Suprapubic skin (tissue), 4 donors: ENCODE results near the gene UHRF2.

ENCODE experiments used
- EP300 ChIP-seq: sonication (generic); formaldehyde crosslinking; IDR thresholded peaks from one replicate; pipeline ENCODE4 v1.6.1; 2017; ENCODE audit warnings: antibody characterized with exemption
- POLR2A ChIP-seq, 2 donors: fragments of 450-650 bp; IDR thresholded peaks; one replicate each; pipeline ENCODE4 v1.6.1; 2017; ENCODE audit warnings: antibody characterized with exemption in 2 of 2, mild to moderate bottlenecking in 2 of 2, moderate library complexity in 2 of 2
- POLR2AphosphoS5 ChIP-seq, 3 donors: sonication (generic); formaldehyde crosslinking; IDR thresholded peaks; one replicate each; pipeline ENCODE4 v1.6.1; 2017; ENCODE audit warnings: antibody characterized with exemption in 3 of 3
- TF ChIP-seq, protein P1 (sequence below), 2 donors: fragments of 200-600 bp in 1 of 2; fragments of 450-650 bp in 1 of 2; sonication (generic) in 1 of 2; IDR thresholded peaks; one replicate each; pipeline ENCODE4 v1.5.1; 2016 to 2019; ENCODE audit warnings: antibody characterized with exemption in 2 of 2, mild to moderate bottlenecking in 1 of 2, moderate library complexity in 1 of 2

DNA sequence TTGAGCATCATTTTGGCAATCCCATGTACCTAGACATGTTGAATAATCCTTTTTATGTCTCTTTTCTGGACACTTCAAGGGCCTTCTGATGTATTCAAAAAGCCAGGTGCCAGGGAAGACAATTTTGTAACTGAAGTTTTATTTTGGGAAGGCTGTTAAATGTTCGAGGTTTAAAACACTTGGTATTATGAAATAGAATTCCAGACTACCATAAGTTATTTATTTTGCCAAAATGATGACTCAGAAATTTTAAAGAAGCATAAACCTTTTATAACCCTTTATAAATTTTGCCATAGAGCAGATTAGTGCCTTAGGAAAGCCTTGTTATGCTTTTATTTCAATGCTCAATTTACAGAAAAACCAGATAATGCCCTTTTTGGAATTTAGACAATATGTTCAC is 30.3 kb upstream of the UHRF2 start:
- TF ChIP-seq, protein P1, sequence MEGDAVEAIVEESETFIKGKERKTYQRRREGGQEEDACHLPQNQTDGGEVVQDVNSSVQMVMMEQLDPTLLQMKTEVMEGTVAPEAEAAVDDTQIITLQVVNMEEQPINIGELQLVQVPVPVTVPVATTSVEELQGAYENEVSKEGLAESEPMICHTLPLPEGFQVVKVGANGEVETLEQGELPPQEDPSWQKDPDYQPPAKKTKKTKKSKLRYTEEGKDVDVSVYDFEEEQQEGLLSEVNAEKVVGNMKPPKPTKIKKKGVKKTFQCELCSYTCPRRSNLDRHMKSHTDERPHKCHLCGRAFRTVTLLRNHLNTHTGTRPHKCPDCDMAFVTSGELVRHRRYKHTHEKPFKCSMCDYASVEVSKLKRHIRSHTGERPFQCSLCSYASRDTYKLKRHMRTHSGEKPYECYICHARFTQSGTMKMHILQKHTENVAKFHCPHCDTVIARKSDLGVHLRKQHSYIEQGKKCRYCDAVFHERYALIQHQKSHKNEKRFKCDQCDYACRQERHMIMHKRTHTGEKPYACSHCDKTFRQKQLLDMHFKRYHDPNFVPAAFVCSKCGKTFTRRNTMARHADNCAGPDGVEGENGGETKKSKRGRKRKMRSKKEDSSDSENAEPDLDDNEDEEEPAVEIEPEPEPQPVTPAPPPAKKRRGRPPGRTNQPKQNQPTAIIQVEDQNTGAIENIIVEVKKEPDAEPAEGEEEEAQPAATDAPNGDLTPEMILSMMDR (IDR thresholded peaks at IDR 0.05), result no peak
- TF ChIP-seq POLR2AphosphoS5 (IDR thresholded peaks at IDR 0.05), result no peak
- TF ChIP-seq POLR2A (IDR thresholded peaks at IDR 0.05), result no peak
- no peak for TF ChIP-seq EP300
